SK-N-SH (cell line): Measurements from ENCODE around the gene SORBS2. TPM values are rescaled to one million over a fixed set of nuclear protein-coding genes. Genes with fewer than 3 reads are reported as not detected.

Source experiments
- CTCF ChIA-PET: fragments of 300-600, 350-600 bp; formaldehyde crosslinking; extraction: SDS; loops from one replicate; lab custom pipeline; 2021; lab: Yijun Ruan, JAX
- POLR2A ChIA-PET: fragments of 350-600 bp; sonication (Branson Sonifier 250); formaldehyde crosslinking; extraction: SDS; loops from one replicate; lab custom pipeline; 2020; ENCODE audit warnings: antibody characterized with exemption, inconsistent platforms; lab: Yijun Ruan, JAX
- DNase-seq: peaks from one replicate; pipeline ENCODE4 v3.0.0; 2012
- H2AFZ ChIP-seq: fragments of 200-600 bp; sonication (generic); 2 replicates; pipeline ENCODE4 v1.8.1; 2016; ENCODE audit warnings: antibody characterized with exemption, mild to moderate bottlenecking, low read depth
- H3F3A ChIP-seq: fragments of 200-600 bp; sonication (generic); replicated peaks from 2 replicates; pipeline ENCODE3; 2016; ENCODE audit warnings: antibody characterized with exemption, mild to moderate bottlenecking; ENCODE audit not compliant: insufficient read depth
- H3K27ac ChIP-seq, 2 experiments: fragments of 200-500 bp in 1 of 2; fragments of 200-600 bp in 1 of 2; sonication (Bioruptor generic) in 1 of 2; sonication (generic), shearing (Covaris generic) in 1 of 2; 2 replicates each; pipeline versions ENCODE4 v1.5.1 to v1.6.1; 2014 to 2016; ENCODE audit warnings: low read depth in 2 of 2, inconsistent platforms in 1 of 2, low read length in 1 of 2, mild to moderate bottlenecking in 1 of 2, mixed read lengths in 1 of 2
- H3K27me3 ChIP-seq: fragments of 200-600 bp; sonication (generic), shearing (Covaris generic); 2 replicates; pipeline ENCODE4 v1.6.1; 2016; ENCODE audit warnings: mixed run types; ENCODE audit not compliant: insufficient read depth
- H3K36me3 ChIP-seq, 2 experiments: fragments of 200-500 bp in 1 of 2; fragments of 200-600 bp in 1 of 2; sonication (Bioruptor generic) in 1 of 2; sonication (generic) in 1 of 2; replicated peaks in 1 of 2; 2 replicates each; pipeline versions ENCODE3 to v1.5.1; 2014 to 2016; ENCODE audit warnings: low read length in 1 of 2, mild to moderate bottlenecking in 1 of 2; ENCODE audit not compliant: insufficient read depth in 2 of 2, control insufficient read depth in 1 of 2
- H3K4me1 ChIP-seq, 2 experiments: fragments of 200-500 bp in 1 of 2; fragments of 200-600 bp in 1 of 2; sonication (Bioruptor generic) in 1 of 2; sonication (generic), shearing (Covaris generic) in 1 of 2; 2 replicates each; pipeline versions ENCODE4 v1.5.1 to v1.6.1; 2014 to 2016; ENCODE audit warnings: low read depth in 1 of 2, low read length in 1 of 2, mixed run types in 1 of 2; ENCODE audit not compliant: insufficient read depth in 2 of 2, control insufficient read depth in 1 of 2
- H3K4me2 ChIP-seq: fragments of 200-600 bp; sonication (generic), shearing (Covaris generic); 2 replicates; pipeline ENCODE4 v1.6.1; 2017; ENCODE audit warnings: mixed run types
- H3K4me3 ChIP-seq, 2 experiments: fragments of 200-500 bp in 1 of 2; fragments of 200-600 bp in 1 of 2; sonication (Bioruptor generic) in 1 of 2; sonication (generic), shearing (Covaris generic) in 1 of 2; 2 replicates each; pipeline versions ENCODE4 v1.5.1 to v1.8.1; 2014 to 2016; ENCODE audit warnings: low read depth in 2 of 2, inconsistent platforms in 1 of 2, low read length in 1 of 2, mild to moderate bottlenecking in 1 of 2, mixed read lengths in 1 of 2, moderate library complexity in 1 of 2
- H3K79me2 ChIP-seq: fragments of 200-600 bp; sonication (generic); 2 replicates; pipeline ENCODE4 v1.8.1; 2017; ENCODE audit warnings: mild to moderate bottlenecking; ENCODE audit not compliant: insufficient read depth
- H3K9ac ChIP-seq: fragments of 200-600 bp; sonication (generic); 2 replicates; pipeline ENCODE4 v1.6.1; 2017; ENCODE audit warnings: mixed run types
- H3K9me2 ChIP-seq: fragments of 200-600 bp; sonication (generic); 2 replicates; pipeline ENCODE4 v1.6.1; 2017; ENCODE audit warnings: mixed run types
- H3K9me3 ChIP-seq: fragments of 200-600 bp; sonication (generic); 2 replicates; pipeline ENCODE4 v1.6.1; 2017; ENCODE audit warnings: mixed run types, mild to moderate bottlenecking, moderate library complexity
- H4K20me1 ChIP-seq: fragments of 200-600 bp; sonication (generic); 2 replicates; pipeline ENCODE4 v1.6.1; 2017; ENCODE audit warnings: mild to moderate bottlenecking, mixed run types; ENCODE audit not compliant: insufficient read depth
- CHD2 ChIP-seq: fragments of 150-350 bp; IDR thresholded peaks from 2 replicates; pipeline ENCODE4 v1.6.1; 2018; ENCODE audit warnings: low read length; ENCODE audit not compliant: partially characterized antibody
- EP300 ChIP-seq, 2 experiments: IDR thresholded peaks; 2 replicates each; pipeline versions ENCODE4 v1.4.0 to v1.6.1; 2012; ENCODE audit warnings: borderline replicate concordance in 1 of 2, low read depth in 1 of 2, low read length in 1 of 2
- EZH2phosphoT487 ChIP-seq: fragments of 200-600 bp; sonication (generic); IDR thresholded peaks from 2 replicates; pipeline ENCODE4 v1.6.1; 2017; ENCODE audit warnings: low read depth, mixed run types, mild to moderate bottlenecking, antibody characterized with exemption, moderate library complexity, borderline replicate concordance
- MXI1 ChIP-seq: IDR thresholded peaks from 2 replicates; pipeline ENCODE4 v1.6.1; 2012; ENCODE audit warnings: mild to moderate bottlenecking, low read depth, low read length, improper control_type of control experiment
- NRF1 ChIP-seq: IDR thresholded peaks from 2 replicates; pipeline ENCODE4 v1.6.1; 2012; ENCODE audit warnings: low read depth, mild to moderate bottlenecking, low read length
- PBX3 ChIP-seq: IDR thresholded peaks from 2 replicates; pipeline ENCODE4; 2012
- RAD21 ChIP-seq: IDR thresholded peaks from 2 replicates; pipeline ENCODE4 v1.6.1; 2012; ENCODE audit warnings: mild to moderate bottlenecking, low read length
- RCOR1 ChIP-seq: fragments of 150-350 bp; IDR thresholded peaks from 2 replicates; pipeline ENCODE4 v1.6.1; 2017; ENCODE audit warnings: antibody characterized with exemption, low read length
- SIN3A ChIP-seq: IDR thresholded peaks from 2 replicates; pipeline ENCODE4 v1.6.1; 2012; ENCODE audit warnings: low read depth, mild to moderate bottlenecking, low read length, moderate library complexity, borderline replicate concordance
- SMC3 ChIP-seq: IDR thresholded peaks from 2 replicates; pipeline ENCODE4 v1.6.1; 2012; ENCODE audit warnings: low read depth, low read length, improper control_type of control experiment
- TAF1 ChIP-seq: IDR thresholded peaks from 2 replicates; pipeline ENCODE4 v1.6.1; 2012; ENCODE audit warnings: low read depth, mild to moderate bottlenecking, low read length, moderate library complexity, borderline replicate concordance
- TCF12 ChIP-seq: IDR thresholded peaks from 2 replicates; pipeline ENCODE4 v1.4.0; 2012
- TEAD4 ChIP-seq: IDR thresholded peaks from 2 replicates; pipeline ENCODE4 v1.4.0; 2012; ENCODE audit warnings: mild to moderate bottlenecking, borderline replicate concordance; ENCODE audit not compliant: insufficient read depth
- YY1 ChIP-seq: IDR thresholded peaks from 2 replicates; pipeline ENCODE4 v1.4.0; 2012; ENCODE audit warnings: low read depth, mild to moderate bottlenecking
- WGBS: methylation state at CpG from one replicate; pipeline ENCODE4 v1.1.6; 2017; ENCODE audit warnings: low lambda C conversion rate; 5-methylcytosine and 5-hydroxymethylcytosine counted together
- polyA plus RNA-seq, 3 experiments: library from polyadenylated mRNA; depleted of rRNA; stranded (reverse); fragments of >200 nt; gene quantifications; 2 replicates each; pipeline ENCODE4 v1.2.3, GENCODE V29; 2012
- TF ChIP-seq, protein P1 (sequence below): IDR thresholded peaks from 2 replicates; pipeline ENCODE4 v1.4.0; 2012; ENCODE audit warnings: low read depth

The SORBS2 gene
- polyA plus RNA-seq, 1 of the 3 experiments (the other 2 are of a cell fraction) = 2.5 TPM

DNA sequence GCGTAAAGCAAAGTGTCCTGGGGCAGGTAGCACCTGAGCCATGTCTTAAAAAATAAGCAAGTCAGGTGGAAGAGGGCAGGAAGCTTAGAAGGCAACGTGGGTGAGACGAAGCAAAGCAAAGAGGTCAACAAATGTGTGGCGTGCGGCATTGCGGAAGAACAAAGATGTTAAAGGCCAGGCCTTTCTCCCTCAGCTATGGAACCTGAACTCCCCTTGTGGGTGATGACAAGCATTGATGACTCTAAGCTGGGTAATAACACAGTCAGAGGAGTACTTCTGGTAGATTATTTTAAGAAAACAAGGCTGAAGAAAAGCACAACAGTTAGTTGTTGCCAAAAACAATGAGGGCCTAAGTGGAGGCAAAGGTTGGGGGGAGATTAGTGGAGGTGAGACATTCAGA is 29.0 kb upstream of the SORBS2 start (continued):
- TF ChIP-seq RCOR1 (no peak), YY1 (no peak), RAD21 (no peak)

DNA sequence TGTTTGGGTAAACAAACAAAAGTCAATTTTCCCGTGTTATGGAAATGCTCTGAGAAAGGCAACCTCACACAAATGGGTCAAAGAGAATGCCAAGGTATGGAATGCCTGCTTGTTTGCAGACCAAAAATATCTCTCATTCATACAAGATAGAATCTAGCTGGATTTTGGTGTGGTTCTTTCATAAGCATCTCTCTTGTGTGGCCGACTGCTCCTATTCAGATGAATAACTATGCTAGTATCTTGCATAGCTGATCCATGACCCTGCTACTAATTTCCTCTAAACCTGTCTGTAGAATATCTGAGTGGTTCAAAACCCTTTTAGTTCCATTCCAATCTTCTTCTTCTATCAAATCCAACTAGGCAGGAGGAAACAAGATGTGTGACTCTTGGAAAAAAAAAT is 28.2 kb upstream of the SORBS2 start:
- TF ChIP-seq TCF12 (peak; percentile 40), TEAD4 (no peak), PBX3 (peak; percentile 41; the same call in 1 of the 2 replicates), TAF1 (no peak), EP300 (IDR thresholded peaks at IDR 0.05; ENCODE audit: borderline replicate concordance in 1 of 2, low read depth in 1 of 2, low read length in 1 of 2) (no peak)
- TF ChIP-seq, all 33 proteins: peak for 2
- DNase-seq = no peak
- H3K4me2 ChIP-seq = peak overlapping the region; percentile 65
- peaks cover 15 to 36% of the 10 kb centered on the region in 2 experiments; a peak in 3 of 4 replicates for H3K4me1 ChIP-seq
- H2AFZ ChIP-seq = peak overlapping the region; percentile 71
- ChIA-PET CTCF (interaction anchor here (2.2 kb wide), 1 partner anchor 182 kb away, joined by 5 read pairs; no protein-coding TSS in a partner anchor), POLR2A (no interaction called here)
- peak overlapping the region; percentile 28 to 94; a peak in 3 of 4 replicates for H3K27ac ChIP-seq
- WGBS = 60% methylated on average over 2 of the region's 2 CpGs
- H3K27me3 ChIP-seq = no peaks in the 10 kb centered on the region
- no peaks in the 10 kb centered on the region for H3K79me2 ChIP-seq
- peaks cover 22% of the 10 kb centered on the region for H3F3A ChIP-seq
- H4K20me1 ChIP-seq = no peaks in the 10 kb centered on the region
- peak overlapping the region; percentile 67; the same call in 1 of the 2 replicates for H3K9ac ChIP-seq
- no peaks in the 10 kb centered on the region for H3K9me3 ChIP-seq
- no peak overlapping the region for H3K4me3 ChIP-seq
- no peaks in the 10 kb centered on the region for H3K9me2 ChIP-seq
- no peaks in the 10 kb centered on the region for H3K36me3 ChIP-seq

- no peak for TF ChIP-seq SIN3A
- TF ChIP-seq CHD2 = no peak
- TF ChIP-seq EZH2phosphoT487 = no peak
- no peak for TF ChIP-seq SMC3
- TF ChIP-seq RAD21 = no peak
- TF ChIP-seq MXI1 = no peak
- TF ChIP-seq YY1 = no peak
- TF ChIP-seq, protein P1, sequence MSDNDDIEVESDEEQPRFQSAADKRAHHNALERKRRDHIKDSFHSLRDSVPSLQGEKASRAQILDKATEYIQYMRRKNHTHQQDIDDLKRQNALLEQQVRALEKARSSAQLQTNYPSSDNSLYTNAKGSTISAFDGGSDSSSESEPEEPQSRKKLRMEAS = no peak
- no peak for TF ChIP-seq NRF1
- Histone ChIP-seq H3K4me2 (peak overlapping the region; percentile 65), H3K27me3 (no peaks in the 10 kb centered on the region), H3K9ac (peak overlapping the region; percentile 67), H3K4me1 (peaks cover 15 to 36% of the 10 kb centered on the region in 2 experiments; a peak in 3 of 4 replicates), H3K27ac (peak overlapping the region; percentile 68 to 94; a peak in 3 of 4 replicates), H3K9me2 (no peaks in the 10 kb centered on the region), H4K20me1 (no peaks in the 10 kb centered on the region), H3F3A (peaks cover 22% of the 10 kb centered on the region), H3K36me3 (no peaks in the 10 kb centered on the region), H3K4me3 (no peak overlapping the region), H3K9me3 (no peaks in the 10 kb centered on the region), H3K79me2 (no peaks in the 10 kb centered on the region), H2AFZ (peak overlapping the region; percentile 71)
- ChIA-PET CTCF (no interaction called here), POLR2A (no interaction called here)
- WGBS = 91% methylated on average over 6 of the region's 6 CpGs
- no peak for DNase-seq
These were observed 27.8 kb upstream of the SORBS2 start for GRCh38 chr4:185839770-185840169.
